A673 (cell line): ENCODE results near the gene FLG2. TPM values are rescaled to one million over a fixed set of nuclear protein-coding genes. Genes with fewer than 3 reads are reported as not detected.

Experiments
- Bru-seq: library from RNA; stranded (reverse); fragments of 400-500 nt; gene quantifications from one replicate; lab custom pipeline; 2021; lab: Mats Ljungman, UMichigan
- BruChase-seq, 2 experiments: library from RNA; stranded (reverse); fragments of 400-500 nt; gene quantifications; one replicate each; lab custom pipeline; 2021; lab: Mats Ljungman, UMichigan
- BruUV-seq: library from RNA; stranded (reverse); fragments of 400-500 nt; replicated peaks from 2 replicates; lab custom pipeline; 2021; lab: Mats Ljungman, UMichigan
- CTCF ChIA-PET: fragments of 300-600 bp; sonication (Branson Sonifier 250); formaldehyde crosslinking; loops from one replicate; lab custom pipeline; 2022; ENCODE audit warnings: antibody characterized with exemption; lab: Charles Lee
- POLR2A ChIA-PET: fragments of 300-600 bp; sonication (Branson Sonifier 250); formaldehyde crosslinking; loops from one replicate; lab custom pipeline; 2022; ENCODE audit warnings: antibody characterized with exemption; ENCODE audit not compliant: low non-redundant PET; lab: Charles Lee
- DNase-seq: peaks from one replicate; pipeline ENCODE4 v3.0.0-alpha.2; 2015; ENCODE audit warnings: low spot score
- H3K27ac ChIP-seq: fragments of 200-600 bp; sonication (generic); 2 replicates; pipeline ENCODE4 v1.5.1; 2016; ENCODE audit warnings: mixed run types, low read depth, mild to moderate bottlenecking, mixed read lengths, antibody characterized with exemption, low read length; ENCODE audit not compliant: poor library complexity, severe bottlenecking
- H3K27me3 ChIP-seq: fragments of 200-600 bp; sonication (generic); replicated peaks from 2 replicates; pipeline ENCODE4 v1.6.1; 2017; ENCODE audit warnings: mixed run types, low read depth, mild to moderate bottlenecking, mixed read lengths, antibody characterized with exemption, low read length; ENCODE audit not compliant: insufficient read depth, poor library complexity
- H3K36me3 ChIP-seq: fragments of 200-600 bp; sonication (generic); 2 replicates; pipeline ENCODE4 v1.6.1; 2016; ENCODE audit warnings: mixed run types, mild to moderate bottlenecking, mixed read lengths, antibody characterized with exemption, low read length; ENCODE audit not compliant: insufficient read depth, poor library complexity, severe bottlenecking
- H3K4me1 ChIP-seq: fragments of 200-600 bp; sonication (generic); 2 replicates; pipeline ENCODE4 v1.6.1; 2017; ENCODE audit warnings: mixed run types, mild to moderate bottlenecking, mixed read lengths, antibody characterized with exemption, low read length; ENCODE audit not compliant: insufficient read depth, poor library complexity, severe bottlenecking
- H3K4me3 ChIP-seq: fragments of 200-600 bp; sonication (generic); 2 replicates; pipeline ENCODE4 v1.5.1; 2016; ENCODE audit warnings: low read depth, mixed run types, mild to moderate bottlenecking, mixed read lengths, low read length; ENCODE audit not compliant: poor library complexity, severe bottlenecking
- H3K9me3 ChIP-seq: fragments of 200-600 bp; sonication (generic); 2 replicates; pipeline ENCODE4 v1.6.1; 2016; ENCODE audit warnings: mixed run types, low read depth, mild to moderate bottlenecking, mixed read lengths, antibody characterized with exemption, low read length; ENCODE audit not compliant: poor library complexity, severe bottlenecking
- CTCF ChIP-seq: fragments of 300-800, 200-600 bp; sonication (generic); conservative IDR thresholded peaks from 2 replicates; pipeline ENCODE4 v1.5.1; 2017; ENCODE audit warnings: low read depth, mild to moderate bottlenecking, antibody characterized with exemption, low read length, moderate library complexity, mixed read lengths
- EZH2 ChIP-seq: fragments of 200-600 bp; sonication (generic); IDR thresholded peaks from 2 replicates; pipeline ENCODE4 v1.6.1; 2017; ENCODE audit warnings: borderline replicate concordance, low read depth, mild to moderate bottlenecking, mixed read lengths, antibody characterized with exemption, low read length; ENCODE audit not compliant: poor library complexity, severe bottlenecking
- intact Hi-C: fragments of 100-400 bp; cut with micrococcal nuclease; formaldehyde crosslinking; loops from one replicate; pipeline ENCODE4 v1.10.0; 2022; ENCODE audit not compliant: unreplicated experiment
- long read RNA-seq: library from polyadenylated mRNA; stranded (forward); transcript quantifications from one replicate; pipeline ENCODE4 v2.0.0, GENCODE V29; 2022
- total RNA-seq: library from RNA; stranded (reverse); gene quantifications from 2 replicates; pipeline ENCODE4 v1.2.3, GENCODE V29; 2021

The FLG2 gene
- total RNA-seq (not detected in 2 replicates), Bru-seq, nascent RNA (not detected), BruChase-seq, experiment 1, labeled RNA remaining after a 2-hour chase (not detected), BruChase-seq, experiment 2, labeled RNA remaining after a 6-hour chase (not detected)
- long read RNA-seq: 0 reads

GRCh38 chr1:152359906-152360305 lies at the start of gene FLG2:
TSS of gene FLG2 (minus strand) at chr1:152360006. CDS start at chr1:152358884, 1,122 bp downstream.
- Histone ChIP-seq H3K4me1 (no peaks in the 10 kb centered on the region), H3K4me3 (no peak within 1 kb of the TSS), H3K36me3 (no peaks in the 10 kb centered on the region), H3K9me3 (no peaks in the 10 kb centered on the region), H3K27me3 (no peaks in the 10 kb centered on the region), H3K27ac (no peak within 1 kb of the TSS)
- no peak for DNase-seq
- TF ChIP-seq CTCF: no peak
- no peak for TF ChIP-seq EZH2
- no TSS peak for BruUV-seq
- intact Hi-C loops: no loop called here
- ChIA-PET CTCF (no interaction called here), POLR2A (no interaction called here)

GRCh38 chr1:152408664-152409063 lies 48.9 kb upstream of the FLG2 start:
- Histone ChIP-seq H3K36me3 (no peaks in the 10 kb centered on the region), H3K9me3 (no peaks in the 10 kb centered on the region), H3K27ac (no peak overlapping the region), H3K4me3 (no peak overlapping the region), H3K27me3 (no peaks in the 10 kb centered on the region), H3K4me1 (no peaks in the 10 kb centered on the region)
- no peak for DNase-seq
- CTCF ChIA-PET: no interaction called here
- intact Hi-C loops: no loop called here
- no TSS peak for BruUV-seq
- POLR2A ChIA-PET: no interaction called here
- no peak for TF ChIP-seq EZH2
- no peak for TF ChIP-seq CTCF

- H3K4me3 ChIP-seq: no peak overlapping the region
- no TSS peak for BruUV-seq
- no peak overlapping the region for H3K27ac ChIP-seq
- H3K9me3 ChIP-seq: no peaks in the 10 kb centered on the region
- no peaks in the 10 kb centered on the region for H3K36me3 ChIP-seq
- intact Hi-C loops: no loop called here
- peak; percentile 36; the same call in 1 of the 2 replicates for TF ChIP-seq CTCF
- no peak for TF ChIP-seq EZH2
- DNase-seq: no peak
- POLR2A ChIA-PET: no interaction called here
- H3K27me3 ChIP-seq: no peaks in the 10 kb centered on the region
- CTCF ChIA-PET: interaction anchor here (1.1 to 1.2 kb wide), 2 partner anchors 42 to 60 kb away, joined by 4 to 16 read pairs; no protein-coding TSS in a partner anchor
- H3K4me1 ChIP-seq: no peaks in the 10 kb centered on the region
These were observed 39.2 kb upstream of the FLG2 start for GRCh38 chr1:152398812-152399698.
